GM18505 (cell line): ENCODE data around the gene DLG2.
A peak's percentile ranks its signal among the peaks of the same experiment; 100 is the strongest.

ENCODE experiments used
- ATAC-seq: cut with Tn5 transposase; IDR thresholded peaks from one replicate; pipeline ENCODE4 v1.9.1; 2021; ENCODE audit not compliant: unreplicated experiment
- POLR2A ChIP-seq: IDR thresholded peaks from 4 replicates; pipeline ENCODE4 v1.6.1; 2011; ENCODE audit warnings: borderline replicate concordance; ENCODE audit not compliant: insufficient read depth, insufficient read length; ENCODE audit errors: extremely low read depth

The DLG2 gene

DNA sequence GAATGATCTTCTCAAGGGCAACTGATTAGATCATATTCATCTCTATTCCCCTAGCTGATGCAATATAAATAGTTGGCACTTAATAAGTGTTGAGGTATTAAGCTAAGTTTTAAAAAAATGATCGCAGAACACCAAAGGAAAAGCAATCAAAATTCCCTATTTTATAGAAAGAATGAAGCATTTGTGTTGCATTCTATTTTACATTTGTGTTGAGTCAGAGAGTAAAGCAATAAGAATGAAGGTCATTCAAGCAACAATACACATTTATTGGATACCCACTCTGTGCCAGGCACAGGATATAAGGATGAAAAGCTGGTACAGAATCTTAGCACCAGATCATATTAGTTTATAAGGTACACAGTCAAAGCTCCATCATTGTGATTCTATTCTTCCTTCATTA, 1654.6 kb downstream of the DLG2 start:
- TF ChIP-seq POLR2A = no peak
- no peak for ATAC-seq

GRCh38 chr11:83971063-83971462, 1656.1 kb downstream of the DLG2 start:
- no peak for TF ChIP-seq POLR2A
- ATAC-seq = no peak

DNA sequence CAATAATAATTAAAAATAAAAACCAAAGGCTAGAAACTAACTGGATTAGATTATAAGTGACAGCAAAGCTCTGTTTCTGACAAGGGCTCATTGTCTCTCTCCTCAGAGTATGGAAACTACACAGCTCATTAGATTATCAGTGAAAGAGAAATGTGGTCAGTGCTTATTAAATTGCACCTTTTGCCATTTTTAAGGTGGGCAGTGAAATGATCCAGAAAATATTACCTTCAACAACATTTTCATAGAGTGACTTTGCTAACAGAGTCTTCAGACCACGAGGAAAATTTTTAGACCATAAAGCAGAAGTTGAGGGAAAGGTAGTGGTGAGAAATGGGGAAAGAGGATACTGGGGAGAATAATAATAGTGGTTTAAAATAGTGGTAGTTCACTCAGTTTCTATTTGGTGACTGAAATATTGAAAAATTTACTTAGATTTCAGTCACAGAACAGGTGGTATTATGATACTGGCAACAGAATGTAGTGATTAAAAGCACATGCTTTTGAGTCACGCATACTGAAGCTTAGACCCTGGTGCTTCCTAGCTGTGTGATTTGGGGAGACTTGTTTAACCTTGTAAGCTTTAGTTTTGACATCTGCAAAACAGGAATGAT, 1657.0 kb downstream of the DLG2 start:
- TF ChIP-seq POLR2A = no peak
- ATAC-seq = peak; percentile 69

DNA sequence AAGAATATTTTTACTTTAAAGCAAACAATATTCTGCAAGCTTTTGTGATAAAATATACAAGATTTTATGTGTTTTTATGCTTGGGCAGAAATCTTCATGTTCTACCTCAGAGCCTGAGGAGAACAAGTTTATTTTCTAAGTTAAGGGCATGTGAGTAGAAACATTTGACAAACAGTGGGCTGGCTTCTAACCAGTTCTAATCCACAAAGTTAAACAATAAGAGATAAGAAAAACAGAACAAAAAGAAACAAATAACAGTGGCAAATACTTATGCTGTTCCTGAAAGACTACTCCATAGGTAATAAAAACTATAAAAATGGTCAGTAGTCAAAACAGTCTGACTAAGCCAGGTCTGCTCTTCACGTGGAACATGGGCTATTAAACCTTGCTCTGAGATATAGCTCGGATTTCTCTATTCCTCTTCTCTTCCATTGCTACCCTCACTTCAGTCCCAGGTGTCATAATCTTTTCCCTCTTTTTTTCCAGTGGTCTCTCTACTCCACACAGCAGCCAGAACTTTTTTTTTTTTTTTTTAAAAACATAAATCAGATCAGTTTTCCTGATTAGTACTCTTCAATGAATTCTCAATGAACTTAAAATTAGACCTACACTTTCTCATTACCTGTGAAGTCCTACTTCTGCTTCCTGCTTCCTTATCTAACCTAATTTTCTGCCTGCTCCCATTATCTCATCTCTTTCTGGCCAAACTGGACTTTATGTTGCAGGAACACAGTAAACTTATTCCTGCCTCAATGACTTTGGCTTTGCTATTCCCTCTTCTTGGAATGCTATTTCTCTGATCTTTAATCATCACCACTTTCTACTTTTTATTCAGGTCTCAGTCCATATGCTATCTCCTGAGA, 1669.9 kb downstream of the DLG2 start:
- TF ChIP-seq POLR2A = no peak
- ATAC-seq = no peak

DNA sequence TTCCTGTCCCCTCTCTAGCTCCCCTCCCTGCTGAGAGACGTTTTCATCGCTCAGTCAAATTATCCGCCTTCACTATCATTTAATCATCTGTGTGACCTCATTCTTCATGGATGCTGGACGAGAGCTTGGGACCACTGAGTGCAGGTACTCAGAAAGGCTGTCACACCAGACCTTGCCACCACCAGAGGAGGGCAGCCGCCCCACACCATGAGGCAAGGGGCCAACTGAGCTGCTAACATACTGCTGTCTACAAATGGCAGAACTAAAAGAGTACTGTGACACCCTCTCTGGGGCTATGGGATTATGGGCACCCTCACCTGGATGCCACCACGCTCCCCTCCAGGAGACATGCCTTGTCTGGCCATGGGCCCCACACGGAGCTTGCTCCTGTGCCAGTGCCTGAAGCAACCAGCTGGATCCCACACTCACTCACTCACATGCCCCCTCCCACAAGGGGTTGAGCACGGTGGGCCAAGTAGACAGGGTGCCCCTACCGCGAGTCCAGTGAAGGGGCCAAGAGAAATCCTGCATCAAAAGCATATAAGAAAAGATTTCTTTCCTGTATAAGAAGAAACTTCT, 1670.9 kb downstream of the DLG2 start:
- ATAC-seq = no peak
- TF ChIP-seq POLR2A = no peak

DNA sequence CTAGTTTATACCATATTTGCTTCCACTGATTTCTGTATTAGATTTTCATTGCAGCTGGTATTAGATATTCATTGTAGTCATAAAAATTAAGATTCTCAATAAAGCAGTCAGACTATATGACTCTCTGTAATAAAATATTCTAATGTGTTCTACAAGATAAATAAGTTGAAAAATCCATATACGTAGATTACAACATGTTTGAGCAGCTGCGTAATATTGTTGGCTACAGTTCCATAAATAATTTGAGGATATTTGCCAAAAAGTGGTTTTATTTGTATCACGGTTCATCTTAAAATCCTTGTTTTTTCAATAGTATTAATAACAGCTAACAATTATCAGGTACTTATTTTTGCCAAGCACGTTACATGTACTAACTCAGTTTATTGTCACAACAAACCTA, 1672.4 kb downstream of the DLG2 start:
- ATAC-seq = no peak
- no peak for TF ChIP-seq POLR2A

GRCh38 chr11:83951521-83951920, 1675.6 kb downstream of the DLG2 start:
- no peak for TF ChIP-seq POLR2A
- ATAC-seq = no peak

- no peak for ATAC-seq
- TF ChIP-seq POLR2A = no peak
Observed at GRCh38 chr11:83948200-83948599, 1678.9 kb downstream of the DLG2 start.

- TF ChIP-seq POLR2A = no peak
- no peak for ATAC-seq
Observed at GRCh38 chr11:83945976-83946375, 1681.2 kb downstream of the DLG2 start.

- ATAC-seq = no peak
- no peak for TF ChIP-seq POLR2A
Observed at GRCh38 chr11:83941050-83941449, 1686.1 kb downstream of the DLG2 start.

DNA sequence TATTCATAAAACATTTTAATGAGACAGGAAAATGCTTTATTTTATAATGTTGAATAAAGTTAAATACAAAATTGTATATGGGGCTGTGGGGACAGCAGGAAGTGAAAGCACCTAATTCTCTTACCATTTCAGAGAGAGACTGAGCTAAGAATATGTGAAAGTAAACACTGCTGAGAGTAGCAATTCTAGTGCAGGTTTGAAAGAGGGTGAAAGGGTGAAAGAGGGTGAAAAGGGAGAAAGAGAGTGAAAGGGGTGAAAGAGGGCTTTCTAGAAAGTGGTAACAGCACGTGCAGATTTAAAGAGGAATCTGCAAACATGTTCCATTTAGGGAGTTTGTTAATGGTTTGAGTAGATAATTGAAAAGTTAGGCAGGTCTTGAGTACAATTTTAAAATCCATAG, 1689.0 kb downstream of the DLG2 start:
- no peak for TF ChIP-seq POLR2A
- no peak for ATAC-seq

DNA sequence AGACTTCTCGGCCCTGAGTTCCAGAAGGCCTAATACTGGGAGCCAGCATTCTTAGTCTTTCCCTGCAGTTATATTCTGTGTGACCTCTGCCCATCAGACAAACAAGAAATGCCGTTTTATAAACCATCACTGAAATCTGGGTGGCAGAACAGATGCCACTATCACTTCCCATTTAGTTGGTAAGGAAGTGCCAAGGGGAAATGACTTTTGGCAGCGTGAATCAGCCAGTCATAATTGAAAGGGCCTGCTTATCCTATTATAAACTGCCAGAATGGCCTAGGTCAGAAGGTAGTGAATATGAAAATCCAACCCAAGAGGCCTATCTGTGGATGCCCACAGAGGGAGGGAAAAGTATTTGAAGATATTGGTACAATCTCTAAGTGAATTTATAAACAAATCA, 1694.1 kb downstream of the DLG2 start:
- no peak for TF ChIP-seq POLR2A
- ATAC-seq = no peak

GRCh38 chr11:83927422-83927821, 1699.7 kb downstream of the DLG2 start:
- no peak for ATAC-seq
- no peak for TF ChIP-seq POLR2A
